Mesenteric fat pad (tissue), 1 donor: ENCODE measurements around the gene BOLA2B. TPM values are rescaled to one million over a fixed set of nuclear protein-coding genes. Genes with fewer than 3 reads are reported as not detected.
A peak's percentile ranks its signal among the peaks of the same experiment; 100 is the strongest.
"Not testable (repeated sequence)": the region's sequence is repeated elsewhere in the genome, so short reads cannot be mapped to it uniquely, and the experiment has no call there.

ENCODE experiments used
- DNase-seq: peaks from one replicate; pipeline ENCODE4 v3.0.0-alpha.2; 2020; ENCODE audit warnings: low spot score
- long read RNA-seq: library from polyadenylated mRNA; unstranded; transcript quantifications from one replicate; pipeline ENCODE4 v2.0.0, GENCODE V29; 2020
- total RNA-seq: library from RNA; stranded (reverse); fragmentation: NEBNext Ultra II Directional; extraction: Animal tissue kit (Norgen Biotek cat#: 25700); gene quantifications from one replicate; pipeline ENCODE4 v1.2.1, GENCODE V29; 2021
- donor health status: DM: yes; HTN: yes; CAD: no.

The BOLA2B gene
- 94.9 TPM for total RNA-seq
- long read RNA-seq, transcript BOLA2B-201 (3 exons, 1,012 nt), result major isoform, 7 of 9 reads
- long read RNA-seq, partial matches to known transcripts, result 0 of 9 reads
- long read RNA-seq, other reads (novel, unspliced or antisense), result 1 of 9 reads

- not testable (repeated sequence) for DNase-seq
These were observed at the start of gene BOLA2B, which contains the start of gene SLX1A for GRCh38 chr16:30193615-30194014. TSS of gene BOLA2B (minus strand) at chr16:30193666. CDS start at chr16:30193595, 71 bp downstream. TSS of gene SLX1A (plus strand) at chr16:30193875. CDS start at chr16:30194085, 210 bp downstream.

- DNase-seq, result peak; percentile 59
These were observed 23.6 kb upstream of the BOLA2B start for GRCh38 chr16:30217082-30217481.

GRCh38 chr16:30211414-30211813 lies 17.9 kb upstream of the BOLA2B start:
- not testable (repeated sequence) for DNase-seq

GRCh38 chr16:30209032-30209431 lies 15.6 kb upstream of the BOLA2B start:
- not testable (repeated sequence) for DNase-seq

DNA sequence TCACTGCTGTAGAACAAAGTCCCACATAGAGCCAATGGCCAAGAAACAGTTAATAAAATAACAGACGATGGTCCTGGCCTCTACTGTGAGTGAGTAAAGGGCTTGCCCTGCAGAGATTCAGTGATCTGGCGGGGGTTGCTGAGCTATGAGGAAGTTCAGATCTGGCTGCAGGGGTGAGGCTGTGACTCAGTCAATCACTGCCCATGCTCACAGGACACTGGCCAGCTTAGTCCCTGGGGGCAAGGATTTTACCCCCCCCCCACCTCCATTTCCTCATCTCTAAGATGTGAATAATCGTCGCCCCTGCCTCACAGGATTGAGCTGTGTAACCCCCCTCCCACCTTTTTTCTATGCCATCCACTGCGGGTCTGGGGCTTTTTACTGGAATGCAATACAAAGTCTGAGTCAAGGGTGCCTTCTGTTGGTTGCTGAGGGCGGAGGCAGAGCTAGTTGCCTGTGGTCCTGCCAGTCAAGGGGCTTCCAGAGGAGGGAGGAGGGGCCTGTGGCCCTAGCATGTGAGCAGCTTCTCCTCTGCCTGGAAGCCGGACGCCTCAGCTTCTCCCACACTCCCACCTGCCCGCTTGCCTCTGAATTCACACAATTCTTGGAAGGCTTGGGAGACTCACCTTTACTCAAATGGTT lies 13.7 kb upstream of the BOLA2B start:
- peak; percentile 26 for DNase-seq

GRCh38 chr16:30206252-30206651 lies 12.8 kb upstream of the BOLA2B start:
- not testable (repeated sequence) for DNase-seq

- peak; percentile 57 for DNase-seq
These were observed 12.2 kb upstream of the BOLA2B start for GRCh38 chr16:30205541-30206236.

GRCh38 chr16:30199608-30200343 lies 6.3 kb upstream of the BOLA2B start:
- DNase-seq, result not testable (repeated sequence)

- not testable (repeated sequence) for DNase-seq
These were observed 5.6 kb upstream of the BOLA2B start, which contains the start of gene SULT1A3 for GRCh38 chr16:30199049-30199448. TSS of gene SULT1A3 (plus strand) at chr16:30199255. CDS start at chr16:30200729, 1,474 bp downstream.

DNA sequence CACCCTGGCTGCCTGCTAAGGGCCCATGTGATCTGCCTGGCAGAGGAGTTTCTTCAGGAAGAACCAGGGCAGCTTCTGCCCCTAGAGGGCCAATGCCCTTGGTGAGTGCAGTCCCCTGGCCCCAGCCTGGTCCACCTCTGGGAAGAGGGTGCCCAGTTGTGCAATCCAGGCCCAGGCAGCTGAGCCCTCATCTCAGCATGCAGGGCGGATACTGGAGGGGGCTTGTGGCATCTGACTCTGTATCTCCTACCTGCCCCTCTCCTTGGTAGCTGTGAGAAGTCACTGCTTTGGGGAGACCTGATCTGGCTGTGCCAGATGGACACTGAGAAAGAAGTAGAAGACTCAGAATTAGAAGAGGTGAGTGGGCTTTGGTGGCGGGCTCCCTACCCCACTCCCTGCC lies 3.5 kb upstream of the BOLA2B start:
- not testable (repeated sequence) for DNase-seq

DNA sequence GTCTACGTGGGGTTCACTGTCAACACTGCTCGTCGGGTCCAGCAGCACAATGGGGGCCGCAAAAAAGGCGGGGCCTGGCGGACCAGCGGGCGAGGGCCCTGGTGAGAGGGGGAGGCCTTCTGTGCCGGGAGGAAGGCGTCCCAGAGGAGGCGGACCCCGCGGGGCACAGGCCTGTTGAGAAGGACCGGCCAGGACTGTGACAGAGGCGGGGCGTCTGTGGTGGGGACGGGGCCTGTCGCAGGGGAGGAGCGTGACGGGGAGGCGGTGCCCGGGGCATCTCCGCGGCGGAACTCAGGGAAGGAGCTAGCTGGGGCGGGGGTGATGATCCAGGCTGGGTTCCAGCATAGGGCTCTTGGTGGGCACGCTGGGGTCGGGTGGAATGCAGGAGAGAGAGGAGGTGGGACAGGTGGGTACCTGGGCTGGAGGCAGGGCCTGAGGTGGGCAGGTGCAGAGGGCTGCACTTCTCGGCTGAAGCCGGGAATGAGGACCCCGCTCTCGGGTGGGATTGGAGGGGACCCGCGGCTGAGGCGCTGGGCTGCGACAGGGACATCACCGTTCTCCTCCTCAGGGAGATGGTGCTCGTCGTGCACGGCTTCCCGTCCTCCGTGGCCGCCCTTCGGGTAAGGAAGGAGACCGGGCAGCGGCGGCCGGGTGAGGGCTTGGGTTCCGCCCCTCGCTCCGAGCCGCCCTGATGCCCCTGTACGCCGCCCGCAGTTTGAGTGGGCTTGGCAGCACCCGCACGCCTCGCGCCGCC lies 883 bp upstream of the BOLA2B start:
- DNase-seq, result not testable (repeated sequence)

DNA sequence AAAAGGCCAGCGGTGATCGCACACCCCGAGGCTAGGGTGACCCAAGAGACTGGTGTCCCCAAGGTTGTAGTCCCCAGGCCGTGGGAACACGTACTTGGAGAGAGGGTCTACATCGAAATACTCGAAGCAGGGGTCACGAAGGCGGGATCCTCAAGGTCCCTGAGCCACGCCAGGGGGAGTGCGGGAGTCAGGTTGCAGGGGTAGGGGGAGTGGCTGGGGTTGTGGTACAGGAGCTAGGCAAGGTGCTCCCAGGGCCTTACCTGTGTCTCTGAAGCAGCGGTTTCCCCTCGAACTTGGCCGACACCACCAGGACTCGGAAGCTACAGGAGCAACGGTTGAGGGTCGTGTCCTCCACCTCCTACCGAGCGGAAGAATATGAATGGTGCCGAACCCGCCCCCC lies 368 bp downstream of the BOLA2B start:
- DNase-seq, result not testable (repeated sequence)

DNA sequence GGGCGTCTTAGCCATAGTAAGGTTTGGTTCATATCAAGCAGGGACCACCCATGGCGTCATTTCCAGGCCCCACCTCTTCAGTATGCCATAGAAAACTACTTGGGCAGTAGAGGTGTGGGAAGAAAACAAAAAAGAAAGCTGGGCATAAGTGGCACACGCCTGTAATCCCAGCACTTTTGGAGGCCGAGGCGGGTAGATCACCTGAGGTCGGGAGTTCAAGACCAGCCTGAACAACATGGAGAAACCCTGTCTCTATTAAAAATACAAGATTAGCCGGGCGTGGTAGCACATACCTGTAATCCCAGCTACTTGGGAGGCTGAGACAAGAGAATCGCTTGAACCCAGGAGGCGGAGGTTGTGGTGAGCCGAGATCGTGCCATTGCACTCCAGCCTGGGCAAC lies 2.3 kb downstream of the BOLA2B start:
- not testable (repeated sequence) for DNase-seq

GRCh38 chr16:30187971-30188561 lies 5.4 kb downstream of the BOLA2B start:
- no peak for DNase-seq

GRCh38 chr16:30187556-30187865 lies 6.0 kb downstream of the BOLA2B start:
- DNase-seq, result no peak

- DNase-seq, result peak; percentile 92
These were observed 6.5 kb downstream of the BOLA2B start for GRCh38 chr16:30186782-30187555.

DNA sequence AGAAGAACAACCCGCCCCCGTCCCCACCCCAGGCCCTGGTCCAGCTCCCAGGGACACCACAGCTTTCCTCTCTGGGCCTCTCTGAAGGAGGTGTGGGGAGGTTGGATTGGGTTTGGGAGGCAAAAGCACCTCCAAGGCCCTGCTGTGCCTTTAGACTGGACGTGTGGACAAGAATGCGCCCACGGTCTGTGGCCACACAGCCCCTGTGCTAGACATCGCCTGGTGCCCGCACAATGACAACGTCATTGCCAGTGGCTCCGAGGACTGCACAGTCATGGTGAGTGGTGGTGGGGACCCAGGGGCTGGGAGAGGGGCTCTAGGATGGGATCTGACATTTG lies 7.1 kb downstream of the BOLA2B start:
- DNase-seq, result no peak

DNA sequence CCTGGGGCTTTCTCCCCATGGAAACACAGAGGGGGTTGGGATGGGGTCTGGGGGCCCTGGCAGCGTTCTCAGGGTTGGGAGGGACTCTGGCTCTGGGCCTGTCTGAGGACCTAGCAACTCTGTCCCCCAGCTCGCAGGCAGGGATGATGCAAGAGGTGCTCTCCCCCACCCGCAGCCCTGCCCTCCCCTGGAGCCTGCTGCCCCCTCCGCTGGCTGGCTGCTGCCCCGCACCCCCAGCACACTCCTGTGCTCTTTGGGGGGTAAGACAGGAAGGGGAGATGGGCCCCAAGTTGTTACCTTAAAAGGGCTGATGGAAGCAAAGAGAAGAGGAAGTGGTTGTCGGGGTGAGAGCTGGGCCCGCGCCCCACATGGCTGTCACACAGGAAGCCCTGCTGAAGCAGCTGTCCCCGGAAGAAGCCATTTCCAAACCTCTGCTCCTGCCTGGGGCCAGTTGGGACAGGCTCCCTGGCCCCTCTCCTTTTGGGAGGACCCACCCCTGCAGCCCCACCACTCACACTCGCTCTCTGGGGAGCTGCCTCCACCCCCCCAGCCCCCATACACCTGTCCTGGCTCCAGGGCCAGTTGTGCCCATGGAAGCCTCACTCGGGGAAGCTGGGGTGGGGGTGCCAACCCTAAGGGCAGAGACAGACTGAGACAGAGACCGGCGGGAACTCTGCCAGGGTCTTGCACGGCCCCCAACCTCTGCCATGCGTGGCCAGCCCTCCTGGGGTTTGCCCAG lies 7.6 kb downstream of the BOLA2B start:
- no peak for DNase-seq
